22Rv1 (cell line): Measurements from ENCODE around the gene SPAG7.

Experiments
- H3K27ac ChIP-seq: fragments of 450-650 bp; 2 replicates; pipeline ENCODE4 v1.5.1; 2017
- CTCF ChIP-seq: fragments of 450-650 bp; IDR thresholded peaks from 2 replicates; pipeline ENCODE4 v1.5.1; 2017; ENCODE audit warnings: mild to moderate bottlenecking
- ZFX ChIP-seq: fragments of 450-650 bp; IDR thresholded peaks from 2 replicates; pipeline ENCODE4 v1.6.1; 2017; ENCODE audit warnings: antibody characterized with exemption, borderline replicate concordance

Gene SPAG7

GRCh38 chr17:4973256-4974114 lies 5.9 kb upstream of the SPAG7 start:
- no peak for TF ChIP-seq CTCF
- no peak overlapping the region for H3K27ac ChIP-seq

GRCh38 chr17:4972752-4973151 lies 5.1 kb upstream of the SPAG7 start:
- no peak overlapping the region for H3K27ac ChIP-seq
- TF ChIP-seq ZFX (no peak), CTCF (no peak)

GRCh38 chr17:4972322-4972721 lies 4.7 kb upstream of the SPAG7 start:
- no peak for TF ChIP-seq CTCF
- TF ChIP-seq ZFX, result no peak

GRCh38 chr17:4971826-4972225 lies 4.2 kb upstream of the SPAG7 start:
- TF ChIP-seq ZFX (no peak), CTCF (no peak)
- H3K27ac ChIP-seq, result 0 out of 2 replicates have a peak overlapping the region, but pooled peaks have one; percentile 96

More at GRCh38 chr17:4972322-4972721, 4.7 kb upstream of the SPAG7 start:
- H3K27ac ChIP-seq, result no peak overlapping the region

- TF ChIP-seq CTCF, result no peak
- no peak for TF ChIP-seq ZFX
- peak overlapping the region; percentile 96 for H3K27ac ChIP-seq
Measured at GRCh38 chr17:4970273-4970672, 2.7 kb upstream of the SPAG7 start.

- peak overlapping the region; percentile 96 for H3K27ac ChIP-seq
- no peak for TF ChIP-seq ZFX
- no peak for TF ChIP-seq CTCF
Measured at GRCh38 chr17:4969551-4970173, 2.0 kb upstream of the SPAG7 start.

GRCh38 chr17:4969047-4969550 lies 1.5 kb upstream of the SPAG7 start:
- peak overlapping the region; percentile 96 for H3K27ac ChIP-seq
- TF ChIP-seq ZFX (no peak), CTCF (no peak)
